Stomach (tissue), 19 donors: Measurements from ENCODE around the gene KRTAP13-1. TPM values are rescaled to one million over a fixed set of nuclear protein-coding genes. Genes with fewer than 3 reads are reported as not detected.

ENCODE experiments used
- DNase-seq, 2 donors: peaks; one replicate each; pipeline versions ENCODE4 v3.0.0 to v3.0.0-alpha.2; 2013 to 2019
- H3K27ac ChIP-seq, 5 donors: fragments of 200-600 bp in 4 of 5; sonication (generic) in 4 of 5; one replicate each; pipeline ENCODE4 v1.5.1; 2013 to 2019; ENCODE audit warnings: mild to moderate bottlenecking in 1 of 5, moderate library complexity in 1 of 5
- H3K27me3 ChIP-seq, 3 donors: fragments of 200-600 bp; sonication (generic); one replicate each; pipeline ENCODE4 v1.5.1; 2017 to 2019; ENCODE audit warnings: mixed run types in 1 of 3
- H3K36me3 ChIP-seq, 4 donors: fragments of 200-600 bp; sonication (generic); 1 replicate in 3 of 4; 2 replicates in 1 of 4; pipeline ENCODE4 v1.5.1; 2016 to 2019
- H3K4me1 ChIP-seq, 4 donors: fragments of 200-600 bp; sonication (generic); one replicate each; pipeline ENCODE4 v1.5.1; 2016 to 2019
- H3K4me3 ChIP-seq, 4 donors: fragments of 200-600 bp; sonication (generic) in 3 of 4; one replicate each; pipeline ENCODE4 v1.5.1; 2016 to 2019; ENCODE audit warnings: mild to moderate bottlenecking in 1 of 4
- H3K9me3 ChIP-seq, 4 donors: fragments of 200-600 bp; sonication (generic); one replicate each; pipeline ENCODE4 v1.5.1; 2016 to 2019
- CTCF ChIP-seq, 7 experiments: fragments of 450-650 bp in 4 of 7; fragments of 200-600 bp in 3 of 7; sonication (generic) in 3 of 7; IDR thresholded peaks; one replicate each; pipeline ENCODE4 v1.5.1; 2016 to 2019; ENCODE audit warnings: antibody characterized with exemption in 7 of 7, control low read depth in 2 of 7, mild to moderate bottlenecking in 1 of 7
- EP300 ChIP-seq: sonication (generic); formaldehyde crosslinking; IDR thresholded peaks from one replicate; pipeline ENCODE4 v1.6.1; 2017; ENCODE audit warnings: antibody characterized with exemption
- POLR2A ChIP-seq, 4 donors: fragments of 450-650 bp; IDR thresholded peaks; one replicate each; pipeline ENCODE4 v1.6.1; 2016; ENCODE audit warnings: antibody characterized with exemption in 4 of 4, control low read depth in 2 of 4, mild to moderate bottlenecking in 1 of 4, moderate library complexity in 1 of 4
- POLR2AphosphoS5 ChIP-seq, 3 donors: sonication (generic); formaldehyde crosslinking; IDR thresholded peaks; one replicate each; pipeline ENCODE4 v1.6.1; 2016; ENCODE audit warnings: antibody characterized with exemption in 3 of 3
- whole genome bisulfite sequencing, 5 donors: extraction: QIAGEN DNeasy Blood & Tissue Kit in 3 of 5; methylation state at CpG; one replicate each; pipeline versions ENCODE4 v1.1.5 to v1.1.7; 2013 to 2018; 5-methylcytosine and 5-hydroxymethylcytosine counted together
- intact Hi-C: fragments of 100-400 bp; cut with DNase I; formaldehyde crosslinking; loops from one replicate; pipeline ENCODE4 v1.15.1; 2023; ENCODE audit warnings: low total_unique reads
- long read RNA-seq, 10 donors: transcript quantifications; one replicate each; lab custom pipeline, GENCODE V29; 2026
- polyA plus RNA-seq, 3 donors: library from polyadenylated mRNA; stranded (reverse); fragments of 200-250 nt; gene quantifications; one replicate each; pipeline ENCODE4 v1.2.3, GENCODE V29; 2013
- total RNA-seq, 5 donors: library from RNA; depleted of rRNA; stranded (reverse); fragments of >200 nt; gene quantifications; one replicate each; pipeline versions ENCODE4 v1.1.0 to v1.2.3, GENCODE V29; 2014 to 2016
- donor health status: healthy with polysubstance abuse.
- donor health status: Bipolar disorder and iron deficiency.
- donor health status: healthy.

Gene KRTAP13-1
- total RNA-seq: not detected
- not detected for polyA plus RNA-seq
- long read RNA-seq, donor 1: 0 reads
- long read RNA-seq, donor 2: 0 reads
- long read RNA-seq, donor 3: 0 reads
- long read RNA-seq, donor 4: 0 reads
- long read RNA-seq, donor 5: 0 reads
- long read RNA-seq, donor 6: 0 reads
- long read RNA-seq, donor 7: 0 reads
- long read RNA-seq, donor 8: 0 reads
- long read RNA-seq, donor 9, partial matches to known transcripts: 0 of 1 reads
- long read RNA-seq, donor 9, other reads (novel, unspliced or antisense): 0 of 1 reads
- long read RNA-seq, donor 10: 0 reads

GRCh38 chr21:30395731-30396130, at the start of gene KRTAP13-1:
Gene KRTAP13-1 (plus strand): TSS chr21:30396031. CDS start chr21:30396087, 56 bp downstream.
- intact Hi-C loops: no loop called here
- Histone ChIP-seq H3K36me3 (no peaks in the 10 kb centered on the region), H3K4me3 (no peak within 1 kb of the TSS), H3K27ac (no peak within 1 kb of the TSS), H3K27me3 (no peaks in the 10 kb centered on the region), H3K4me1 (no peaks in the 10 kb centered on the region), H3K9me3 (peaks cover 0 to 5% (median 5%) of the 10 kb centered on the region in 4 donors)
- whole genome bisulfite sequencing, 5 donors: 59 to 77% (median 73%) methylated on average over 4 of the region's 4 CpGs
- DNase-seq: no peak
- TF ChIP-seq CTCF (IDR thresholded peaks at IDR 0.05) (no peak), POLR2A (IDR thresholded peaks at IDR 0.05) (no peak), POLR2AphosphoS5 (IDR thresholded peaks at IDR 0.05) (no peak), EP300 (no peak)

GRCh38 chr21:30348506-30348905, 47.3 kb upstream of the KRTAP13-1 start, which contains the start of gene KRTAP23-1:
Gene KRTAP23-1 (minus strand): TSS chr21:30348606. CDS start chr21:30348606, 0 bp downstream.
- Histone ChIP-seq H3K27me3 (no peaks in the 10 kb centered on the region), H3K4me1 (no peaks in the 10 kb centered on the region), H3K36me3 (no peaks in the 10 kb centered on the region), H3K9me3 (peaks cover 0 to 4% (median 0%) of the 10 kb centered on the region in 4 donors), H3K27ac (no peak within 1 kb of the TSS), H3K4me3 (no peak within 1 kb of the TSS)
- intact Hi-C loops: no loop called here
- DNase-seq: no peak
- TF ChIP-seq CTCF (IDR thresholded peaks at IDR 0.05): no peak
- no peak for TF ChIP-seq EP300
- TF ChIP-seq POLR2AphosphoS5 (IDR thresholded peaks at IDR 0.05): no peak
- no peak for TF ChIP-seq POLR2A (IDR thresholded peaks at IDR 0.05)
- WGBS, 5 donors: 72 to 95% (median 81%) methylated on average over 4 of the region's 4 CpGs

- TF ChIP-seq POLR2AphosphoS5 (IDR thresholded peaks at IDR 0.05): no peak
- no peak for TF ChIP-seq CTCF (IDR thresholded peaks at IDR 0.05)
- no peak for TF ChIP-seq POLR2A (IDR thresholded peaks at IDR 0.05)
- TF ChIP-seq EP300: no peak
- DNase-seq: no peak
- intact Hi-C loops: no loop called here
- no peak overlapping the region for H3K27ac ChIP-seq
- 27 to 36% (median 30%) methylated on average over 3 of the region's 3 CpGs for WGBS, 5 donors
- no peaks in the 10 kb centered on the region for H3K4me1 ChIP-seq
- peaks cover 0 to 4% (median 0%) of the 10 kb centered on the region in 4 donors for H3K9me3 ChIP-seq
- H3K4me3 ChIP-seq: no peak overlapping the region
- H3K27me3 ChIP-seq: no peaks in the 10 kb centered on the region
- H3K36me3 ChIP-seq: no peaks in the 10 kb centered on the region
These were observed 46.3 kb upstream of the KRTAP13-1 start for GRCh38 chr21:30349572-30349971.

GRCh38 chr21:30351534-30351933, 44.3 kb upstream of the KRTAP13-1 start:
- TF ChIP-seq CTCF (IDR thresholded peaks at IDR 0.05) (no peak), EP300 (no peak), POLR2AphosphoS5 (IDR thresholded peaks at IDR 0.05) (no peak), POLR2A (IDR thresholded peaks at IDR 0.05) (no peak)
- Histone ChIP-seq H3K36me3 (no peaks in the 10 kb centered on the region), H3K9me3 (no peaks in the 10 kb centered on the region), H3K27ac (no peak overlapping the region), H3K27me3 (no peaks in the 10 kb centered on the region), H3K4me3 (no peak overlapping the region), H3K4me1 (no peaks in the 10 kb centered on the region)
- no peak for DNase-seq
- intact Hi-C loops: no loop called here
- WGBS, 5 donors: 93 to 99% (median 97%) methylated on average over 1 of the region's 1 CpG
